GM21526 (cell line): ENCODE data around the gene C2CD4C.
"Not testable (repeated sequence)": the region's sequence is repeated elsewhere in the genome, so short reads cannot be mapped to it uniquely, and the experiment has no call there.

Source experiments
- ATAC-seq: cut with Tn5 transposase; IDR thresholded peaks from one replicate; pipeline ENCODE4 v1.9.1; 2021; ENCODE audit warnings: moderate library complexity; ENCODE audit not compliant: unreplicated experiment, low FRiP score

The C2CD4C gene, protein sequence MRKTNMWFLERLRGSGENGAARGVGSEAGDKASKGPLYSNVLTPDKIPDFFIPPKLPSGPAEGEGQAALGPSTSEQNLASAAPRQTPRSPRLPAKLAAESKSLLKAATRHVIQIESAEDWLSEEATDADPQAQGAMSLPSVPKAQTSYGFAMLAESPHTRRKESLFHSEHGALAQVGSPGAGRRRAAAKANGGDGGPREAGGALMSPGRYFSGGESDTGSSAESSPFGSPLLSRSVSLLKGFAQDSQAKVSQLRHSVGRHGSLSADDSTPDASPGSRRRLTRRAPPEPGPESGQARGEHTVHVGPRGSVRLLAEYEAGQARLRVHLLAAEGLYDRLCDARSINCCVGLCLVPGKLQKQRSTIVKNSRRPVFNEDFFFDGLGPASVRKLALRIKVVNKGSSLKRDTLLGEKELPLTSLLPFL

DNA sequence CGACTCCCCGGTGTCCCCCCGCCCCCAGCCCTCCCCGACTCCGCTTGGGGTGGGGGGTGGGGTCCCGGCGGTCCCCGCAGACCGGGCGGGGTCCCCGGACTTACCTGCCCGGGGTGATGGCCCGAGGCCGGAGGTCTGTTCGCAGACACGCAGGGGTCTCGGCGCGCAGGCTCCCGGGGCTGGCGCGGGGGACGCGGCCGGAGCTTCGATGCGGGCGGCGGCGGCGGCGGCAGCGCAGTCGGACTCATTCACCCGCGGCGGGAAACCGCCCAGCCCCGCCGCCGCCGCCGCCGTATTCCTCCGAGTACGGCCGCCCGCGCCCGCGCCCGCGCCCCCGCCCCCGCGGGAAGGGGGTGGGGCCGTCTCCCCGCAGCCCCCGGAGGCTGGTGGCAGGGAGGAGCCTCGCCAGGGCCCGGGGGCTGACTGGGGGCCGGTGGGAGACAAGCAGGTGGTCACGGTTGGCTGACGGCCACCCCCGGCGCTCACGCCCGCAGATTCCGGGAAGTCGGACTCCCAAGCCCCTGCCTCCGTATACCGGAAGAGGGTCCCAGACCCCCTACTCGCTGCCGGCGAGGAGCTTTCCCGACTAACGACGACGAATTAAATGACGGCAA, at the start of gene C2CD4C:
Gene C2CD4C (minus strand): TSS at position 246 of the 614 bp plus-strand sequence. CDS start 786 bp downstream, outside the sequence.
- ATAC-seq = no peak

DNA sequence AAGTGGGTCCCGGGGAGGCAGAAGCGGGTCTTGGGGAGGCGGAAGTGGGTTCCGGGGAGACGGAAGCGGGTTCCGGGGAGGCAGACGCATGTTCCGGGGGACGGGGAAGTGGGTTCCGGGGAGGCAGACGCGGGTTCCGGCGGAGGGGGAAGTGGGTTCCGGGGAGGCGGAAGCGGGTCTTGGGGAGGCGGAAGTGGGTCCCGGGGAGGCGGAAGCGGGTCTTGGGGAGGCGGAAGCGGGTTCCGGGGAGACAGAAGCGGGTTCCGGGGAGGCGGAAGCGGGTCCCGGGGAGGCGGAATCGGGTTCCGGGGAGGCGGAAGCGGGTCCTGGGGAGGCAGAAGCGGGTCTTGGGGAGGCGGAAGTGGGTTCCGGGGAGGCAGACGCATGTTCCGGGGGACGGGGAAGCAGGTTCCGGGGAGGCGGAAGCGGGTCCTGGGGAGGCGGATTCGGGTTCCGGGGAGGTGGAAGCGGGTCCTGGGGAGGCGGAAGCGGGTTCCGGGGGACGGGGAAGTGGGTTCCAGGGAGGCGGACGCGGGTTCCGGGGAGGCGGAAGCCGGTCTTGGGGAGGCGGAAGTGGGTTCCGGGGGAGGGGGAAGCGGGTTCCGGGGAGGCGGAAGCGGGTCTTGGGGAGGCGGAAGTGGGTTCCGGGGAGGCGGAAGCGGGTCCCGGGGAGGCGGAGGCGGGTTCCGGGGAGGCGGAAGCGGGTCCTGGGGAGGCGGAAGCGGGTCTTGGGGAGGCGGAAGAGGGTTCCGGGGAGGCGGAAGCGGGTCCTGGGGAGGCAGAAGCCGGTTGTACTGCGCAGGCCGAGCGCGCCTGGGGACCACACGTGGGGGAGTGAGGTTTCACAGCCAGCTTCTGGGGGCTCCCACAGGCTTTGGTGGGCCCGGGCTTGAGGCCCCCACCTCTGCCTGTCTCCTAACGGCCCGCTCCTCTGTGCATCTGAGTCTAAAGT, 49.4 kb upstream of the C2CD4C start:
- ATAC-seq = no peak

GRCh38 chr19:457636-458035, 48.7 kb upstream of the C2CD4C start:
- no peak for ATAC-seq

DNA sequence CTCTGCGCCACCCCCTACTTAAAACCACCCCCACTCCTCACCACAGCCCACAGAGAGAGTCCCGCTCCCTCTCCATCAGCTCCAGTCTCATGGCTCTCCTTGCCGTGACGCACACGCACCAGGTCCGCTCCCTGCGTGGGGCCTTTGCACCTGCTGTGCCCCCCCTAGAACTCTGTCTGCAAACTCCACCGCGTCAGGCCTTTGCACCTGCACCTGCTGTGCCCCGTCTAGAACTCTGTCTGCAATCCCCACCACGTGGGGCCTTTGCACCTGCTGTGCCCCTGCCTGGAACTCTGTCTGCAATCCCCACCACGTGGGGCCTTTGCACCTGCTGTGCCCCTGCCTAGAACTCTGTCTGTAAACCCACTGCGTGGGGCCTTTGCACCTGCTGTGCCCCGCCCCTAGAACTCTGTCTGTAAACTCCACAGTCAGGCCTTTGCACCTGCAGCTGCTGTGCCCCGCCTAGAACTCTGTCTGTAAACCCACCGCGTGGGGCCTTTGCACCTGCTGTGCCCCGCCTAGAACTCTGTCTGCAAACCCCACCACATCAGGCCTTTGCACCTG, 47.7 kb upstream of the C2CD4C start:
- no peak for ATAC-seq

DNA sequence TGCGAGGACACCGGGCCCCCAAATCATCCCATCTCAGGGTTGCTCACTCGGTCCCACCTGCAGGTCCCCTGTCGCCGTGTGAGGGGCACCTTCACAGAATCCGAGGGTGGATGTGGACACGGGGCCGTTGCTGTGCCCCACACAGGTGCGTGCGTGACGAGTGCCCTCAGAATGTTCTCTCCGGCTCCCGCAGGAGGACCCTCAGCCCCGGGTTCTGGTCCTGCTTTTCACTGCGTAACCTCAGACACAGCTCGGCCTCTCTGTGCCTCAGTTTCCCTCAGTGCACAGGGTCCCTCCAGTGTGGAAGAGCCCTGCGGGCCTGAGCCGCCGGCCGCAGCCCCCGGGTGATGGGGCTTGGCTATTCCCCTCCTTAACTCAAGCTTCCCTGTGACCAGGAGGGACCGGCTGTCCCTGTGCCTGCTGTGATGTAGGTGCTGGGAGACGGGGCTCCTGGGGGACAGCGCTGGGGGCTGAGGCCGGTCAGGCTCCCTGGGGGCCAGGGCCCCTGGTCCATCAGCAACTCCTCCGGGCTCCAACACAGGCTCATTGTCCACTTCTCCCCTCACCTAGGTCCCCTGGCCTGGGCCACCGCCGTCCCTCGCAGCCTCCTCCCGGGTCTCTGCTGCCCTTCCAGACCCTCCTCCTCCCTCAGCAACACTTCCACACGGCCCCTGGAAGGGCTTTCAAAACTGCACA, 47.1 kb upstream of the C2CD4C start:
- ATAC-seq = no peak

- ATAC-seq = no peak
These were observed 46.2 kb upstream of the C2CD4C start for GRCh38 chr19:455031-455705.

DNA sequence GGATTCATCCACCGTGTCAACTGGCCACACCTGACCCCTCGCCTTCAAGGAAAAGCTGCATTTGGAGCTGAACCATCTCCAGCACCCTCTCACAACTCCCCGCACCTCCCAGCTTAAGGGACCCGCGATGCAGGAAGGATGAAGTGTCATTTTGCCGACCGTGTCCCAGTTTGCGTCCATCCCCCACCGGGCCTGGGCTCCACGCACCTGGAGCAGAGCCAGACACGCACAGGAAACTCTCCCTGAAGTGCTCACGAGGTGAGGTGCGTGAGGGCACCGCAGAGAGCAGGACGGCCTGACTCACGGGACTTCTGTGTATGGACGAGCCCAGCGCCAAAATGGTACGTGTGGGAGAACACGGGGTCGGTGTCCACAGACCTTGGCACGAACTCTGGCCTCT, 44.7 kb upstream of the C2CD4C start:
- ATAC-seq = no peak

DNA sequence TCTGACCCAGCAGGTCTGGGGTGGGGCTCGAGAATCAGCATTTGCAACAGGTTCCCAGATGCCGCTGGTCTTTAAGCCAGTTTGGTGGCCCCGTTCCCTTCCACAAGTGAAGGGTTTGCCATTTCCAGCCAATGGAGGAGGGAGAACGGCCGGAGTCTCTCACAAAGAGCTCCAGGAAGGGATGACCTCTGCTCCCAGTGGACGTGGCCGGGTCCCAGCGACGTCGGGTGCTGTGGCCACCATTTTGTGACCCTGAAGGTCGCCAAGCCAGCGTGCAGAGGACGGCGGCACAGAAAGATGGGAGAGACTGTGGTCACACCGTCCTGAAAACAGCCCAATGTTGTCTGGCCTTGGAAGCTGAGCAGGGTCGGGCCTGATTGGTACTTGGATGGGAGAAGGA, 43.9 kb upstream of the C2CD4C start:
- no peak for ATAC-seq

- ATAC-seq = not testable (repeated sequence)
These were observed 42.0 kb upstream of the C2CD4C start for GRCh38 chr19:450912-451481.

DNA sequence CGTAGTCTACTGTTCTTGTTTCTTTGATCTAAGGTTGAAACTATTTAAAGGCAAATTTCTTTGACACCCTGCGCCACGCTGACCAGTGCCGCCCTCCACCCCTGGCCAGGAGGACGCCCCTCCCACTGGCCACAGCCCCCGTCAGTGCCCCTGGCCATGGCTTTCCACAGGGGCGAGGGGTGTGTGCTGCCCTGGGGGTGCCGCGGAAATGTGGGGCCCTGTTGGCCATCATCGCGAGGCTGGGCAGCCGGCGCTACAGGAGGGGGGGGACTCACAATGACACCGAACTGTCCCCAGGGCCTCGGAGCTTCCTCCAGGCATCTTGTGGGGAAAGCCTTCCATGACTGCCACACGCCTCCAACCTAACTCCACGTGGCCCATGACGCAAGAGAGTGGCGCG, 41.0 kb upstream of the C2CD4C start:
- no peak for ATAC-seq

DNA sequence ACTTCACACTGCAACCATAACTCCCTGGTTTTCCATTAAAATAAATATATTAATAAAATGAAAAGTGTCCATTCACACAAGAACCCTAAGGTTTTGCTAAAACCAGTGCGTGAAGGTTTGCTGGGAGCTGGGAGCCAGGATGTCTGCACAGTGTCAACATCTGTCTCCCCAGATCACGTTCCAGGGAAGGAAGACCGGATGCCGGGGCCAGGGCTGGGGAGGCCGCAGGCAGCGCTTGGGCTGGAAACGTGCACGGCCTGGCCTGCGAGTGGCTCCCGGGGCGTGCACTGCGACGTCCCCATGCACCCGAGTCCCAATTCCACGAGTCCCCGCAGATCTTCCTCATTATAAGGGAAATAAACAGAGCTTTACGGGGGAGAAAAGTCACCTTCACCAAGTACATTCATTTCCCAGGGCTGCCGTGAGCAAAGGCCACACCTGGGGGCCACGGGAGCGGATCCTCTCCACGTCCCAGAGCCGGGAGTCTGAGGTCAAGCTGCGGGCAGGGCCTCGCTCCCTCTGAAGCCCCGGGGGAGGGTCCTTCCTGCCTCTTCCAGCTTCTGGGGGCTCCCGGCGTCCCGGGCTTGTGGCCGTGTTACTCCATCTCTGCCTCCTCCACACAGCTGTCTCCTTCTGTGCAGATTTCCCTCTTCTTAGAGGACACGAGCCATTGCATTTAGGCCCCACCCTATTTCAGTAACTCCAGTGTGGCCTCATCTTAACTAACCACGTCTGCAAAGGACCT, 39.0 kb upstream of the C2CD4C start:
- no peak for ATAC-seq

- ATAC-seq = no peak
These were observed 38.1 kb upstream of the C2CD4C start for GRCh38 chr19:447064-447426.

GRCh38 chr19:444677-445210, 35.8 kb upstream of the C2CD4C start:
- no peak for ATAC-seq

GRCh38 chr19:443005-443404, 34.1 kb upstream of the C2CD4C start:
- ATAC-seq = no peak

DNA sequence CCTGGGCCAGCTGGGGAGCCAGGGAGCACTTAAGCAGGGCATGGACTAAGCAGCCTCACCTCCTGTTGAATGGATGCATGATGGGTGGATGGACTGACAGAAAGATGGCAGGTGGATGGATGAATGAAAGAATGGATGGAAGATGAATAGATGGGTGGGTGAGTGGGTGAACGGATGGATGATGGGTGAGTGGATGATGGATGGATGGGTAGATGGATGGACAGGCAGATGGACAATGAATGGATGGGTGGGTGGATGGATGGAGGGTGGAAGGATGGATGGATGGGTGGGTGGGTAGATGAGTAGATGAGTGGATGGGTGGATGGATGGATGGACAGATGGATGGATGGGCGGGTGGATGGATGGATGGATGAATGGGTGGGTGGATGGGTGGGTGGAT, 33.1 kb upstream of the C2CD4C start:
- no peak for ATAC-seq

- no peak for ATAC-seq
These were observed 32.4 kb upstream of the C2CD4C start for GRCh38 chr19:441213-441836.

GRCh38 chr19:440391-441212, 31.7 kb upstream of the C2CD4C start:
- ATAC-seq = no peak
